IMR-90 (cell line): Measurements from ENCODE around the gene AMTN. TPM values are rescaled to one million over a fixed set of nuclear protein-coding genes. Genes with fewer than 3 reads are reported as not detected.
"Not testable (repeated sequence)": the region's sequence is repeated elsewhere in the genome, so short reads cannot be mapped to it uniquely, and the experiment has no call there.

Source experiments
- ATAC-seq: fragments of 200-7000 bp; cut with Tn5 transposase; 2 replicates; pipeline ENCODE4 v1.9.1; 2020; ENCODE audit warnings: low read depth, mild to moderate bottlenecking, moderate library complexity
- BruUV-seq: library from RNA; stranded (reverse); fragments of 400-500 nt; replicated peaks from 2 replicates; lab custom pipeline; 2021; lab: Mats Ljungman, UMichigan
- CTCF ChIA-PET: fragments of 300-600 bp; formaldehyde crosslinking; extraction: SDS; loops from one replicate; lab custom pipeline; 2021; ENCODE audit warnings: antibody characterized with exemption; lab: Yijun Ruan, JAX
- POLR2A ChIA-PET: fragments of 300-600 bp; sonication (Branson Sonifier 250); formaldehyde crosslinking; loops from one replicate; lab custom pipeline; 2022; ENCODE audit warnings: antibody characterized with exemption; ENCODE audit not compliant: unreplicated experiment; lab: Charles Lee
- DNase-seq: peaks from one replicate; pipeline ENCODE4 v3.0.0; 2013
- H2AFZ ChIP-seq: replicated peaks from 2 replicates; pipeline ENCODE3; 2013; ENCODE audit warnings: low read length, mild to moderate bottlenecking; ENCODE audit not compliant: poor library complexity
- H2AK5ac ChIP-seq: 2 replicates; pipeline ENCODE4 v1.6.1; 2013; ENCODE audit warnings: low read depth, low read length, inconsistent platforms
- H2AK9ac ChIP-seq: replicated peaks from 2 replicates; pipeline ENCODE3; 2013; ENCODE audit warnings: mild to moderate bottlenecking, low read depth, low read length, moderate library complexity; ENCODE audit not compliant: poor library complexity
- H2BK120ac ChIP-seq: 2 replicates; pipeline ENCODE4 v1.6.1; 2013; ENCODE audit warnings: low read depth, low read length, inconsistent platforms
- H2BK15ac ChIP-seq: 3 replicates; pipeline ENCODE4 v1.6.1; 2013; ENCODE audit warnings: low read depth, low read length, inconsistent platforms
- H2BK20ac ChIP-seq: 2 replicates; pipeline ENCODE4 v1.6.1; 2013; ENCODE audit warnings: low read depth, mild to moderate bottlenecking, inconsistent platforms, low read length, moderate library complexity
- H2BK5ac ChIP-seq: 2 replicates; pipeline ENCODE4 v1.6.1; 2013; ENCODE audit warnings: mild to moderate bottlenecking, low read depth, low read length, inconsistent platforms; ENCODE audit not compliant: poor library complexity, severe bottlenecking
- H3K14ac ChIP-seq: replicated peaks from 2 replicates; pipeline ENCODE4 v1.6.1; 2013; ENCODE audit warnings: low read depth, low read length, inconsistent platforms
- H3K18ac ChIP-seq: 2 replicates; pipeline ENCODE4 v1.6.1; 2013; ENCODE audit warnings: low read depth, low read length, control low read depth
- H3K23ac ChIP-seq: 2 replicates; pipeline ENCODE4 v1.6.1; 2013; ENCODE audit warnings: low read depth, low read length, inconsistent platforms
- H3K27ac ChIP-seq: 2 replicates; pipeline ENCODE4 v1.5.1; 2013; ENCODE audit warnings: mild to moderate bottlenecking, control low read depth, low read length; ENCODE audit not compliant: insufficient read depth
- H3K27me3 ChIP-seq: 2 replicates; pipeline ENCODE4 v1.6.1; 2013; ENCODE audit warnings: low read length; ENCODE audit not compliant: control insufficient read depth, insufficient read depth
- H3K36me3 ChIP-seq: 2 replicates; pipeline ENCODE4 v1.6.1; 2013; ENCODE audit warnings: low read length, mixed read lengths; ENCODE audit not compliant: control insufficient read depth, insufficient read depth
- H3K4ac ChIP-seq: 2 replicates; pipeline ENCODE4 v1.6.1; 2013; ENCODE audit warnings: low read depth, low read length, inconsistent platforms
- H3K4me1 ChIP-seq: 2 replicates; pipeline ENCODE4 v1.6.1; 2013; ENCODE audit warnings: low read length, mixed read lengths; ENCODE audit not compliant: control insufficient read depth, insufficient read depth
- H3K4me2 ChIP-seq: 2 replicates; pipeline ENCODE4 v1.6.1; 2013; ENCODE audit warnings: low read depth, mild to moderate bottlenecking, control low read depth, low read length, moderate library complexity
- H3K4me3 ChIP-seq: 2 replicates; pipeline ENCODE4 v1.5.1; 2013; ENCODE audit warnings: low read depth, mild to moderate bottlenecking, control low read depth, low read length, moderate library complexity; ENCODE audit not compliant: insufficient read depth
- H3K56ac ChIP-seq: 2 replicates; pipeline ENCODE4 v1.6.1; 2013; ENCODE audit warnings: low read length, inconsistent platforms; ENCODE audit not compliant: insufficient read depth; ENCODE audit errors: extremely low read depth
- H3K79me1 ChIP-seq, 2 experiments: 2 replicates each; pipeline ENCODE4 v1.6.1; 2013; ENCODE audit warnings: low read length in 2 of 2, inconsistent platforms in 1 of 2, low read depth in 1 of 2
- H3K9ac ChIP-seq: 2 replicates; pipeline ENCODE4 v1.6.1; 2013; ENCODE audit warnings: low read depth, low read length, control low read depth
- H3K9me1 ChIP-seq: 2 replicates; pipeline ENCODE4 v1.6.1; 2013; ENCODE audit warnings: low read length, inconsistent platforms; ENCODE audit not compliant: insufficient read depth
- H3K9me3 ChIP-seq: 2 replicates; pipeline ENCODE4 v1.6.1; 2013; ENCODE audit warnings: low read length; ENCODE audit not compliant: control insufficient read depth, insufficient read depth
- H4K20me1 ChIP-seq: 2 replicates; pipeline ENCODE4 v1.6.1; 2013; ENCODE audit warnings: low read length, inconsistent platforms; ENCODE audit not compliant: insufficient read depth
- H4K5ac ChIP-seq: 2 replicates; pipeline ENCODE4 v1.6.1; 2013; ENCODE audit warnings: mild to moderate bottlenecking, low read depth, low read length, control low read depth
- H4K8ac ChIP-seq, 2 experiments: 2 replicates each; pipeline ENCODE4 v1.6.1; 2013; ENCODE audit warnings: low read depth in 2 of 2, low read length in 2 of 2, control low read depth in 1 of 2, inconsistent platforms in 1 of 2
- H4K91ac ChIP-seq: 2 replicates; pipeline ENCODE4 v1.6.1; 2013; ENCODE audit warnings: low read depth, low read length, inconsistent platforms; ENCODE audit not compliant: insufficient read depth
- WGBS, 2 experiments: methylation state at CpG; one replicate each; pipeline versions ENCODE4 v1.1.5 to v1.1.7; 2013; ENCODE audit warnings: missing lambda C conversion rate in 2 of 2; ENCODE audit not compliant: insufficient read length in 1 of 2; ENCODE audit errors: extremely low coverage in 2 of 2; 5-methylcytosine and 5-hydroxymethylcytosine counted together
- dilution Hi-C: fragments of 300-500 bp; cut with HindIII; formaldehyde crosslinking; loops from one replicate; pipeline ENCODE4 v1.14.3; 2018; ENCODE audit warnings: low sequenced_read_pairs; ENCODE audit not compliant: unreplicated experiment
- in situ Hi-C: fragments of 300-500 bp; cut with MboI; formaldehyde crosslinking; loops from 3 replicates; pipeline ENCODE4 v1.14.3; 2019; ENCODE audit warnings: low sequenced_read_pairs, inconsistent platforms, mixed read lengths
- intact Hi-C: fragments of 100-400 bp; cut with micrococcal nuclease; formaldehyde crosslinking; loops from 2 replicates; pipeline ENCODE4 v1.10.0; 2022
- polyA plus RNA-seq, 3 experiments: library from polyadenylated mRNA; depleted of rRNA; stranded (reverse); fragments of >200 nt; gene quantifications; 2 replicates each; pipeline ENCODE4 v1.2.3, GENCODE V29; 2012; ENCODE audit warnings: low replicate concordance in 1 of 3
- total RNA-seq: library from RNA; depleted of rRNA; stranded (reverse); fragments of >200 nt; gene quantifications from 2 replicates; pipeline ENCODE4 v1.2.3, GENCODE V29; 2012

Gene AMTN
- total and polyA plus RNA-seq, 2 of the 4 experiments (the other 2 are of a cell fraction) = not detected

DNA sequence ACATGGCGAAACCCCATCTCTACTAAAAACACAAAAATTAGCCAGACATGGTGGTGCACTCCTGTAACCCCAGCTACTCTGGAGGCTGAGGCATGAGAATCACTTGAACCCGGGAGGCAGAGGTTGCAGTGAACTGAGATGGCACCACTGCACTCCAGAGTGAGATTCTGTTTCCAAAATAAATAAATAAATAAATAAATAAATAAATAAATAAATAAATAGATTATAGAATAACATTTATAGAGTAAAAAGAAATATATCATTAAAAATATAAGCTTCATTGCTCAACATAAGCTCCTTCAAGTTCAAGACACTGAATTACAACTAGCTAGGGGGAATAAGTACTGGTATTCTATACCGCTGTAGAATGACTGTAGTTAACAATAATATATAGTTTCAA, 16.5 kb downstream of the AMTN start:
- H2BK120ac ChIP-seq, H3K4me3 ChIP-seq, H3K4ac ChIP-seq, H2AFZ ChIP-seq, H4K91ac ChIP-seq, H2BK20ac ChIP-seq, ATAC-seq, H3K18ac ChIP-seq, H3K9me3 ChIP-seq, H2AK5ac ChIP-seq, H2BK5ac ChIP-seq, H2BK15ac ChIP-seq, in situ Hi-C loops, H4K5ac ChIP-seq, H3K79me1 ChIP-seq, dilution Hi-C loops, H3K27me3 ChIP-seq, H4K8ac ChIP-seq, H3K36me3 ChIP-seq, POLR2A ChIA-PET, BruUV-seq, CTCF ChIA-PET, H4K20me1 ChIP-seq, DNase-seq, H3K4me2 ChIP-seq, H3K14ac ChIP-seq, intact Hi-C loops, H2AK9ac ChIP-seq, H3K9me1 ChIP-seq, H3K9ac ChIP-seq, H3K23ac ChIP-seq, H3K4me1 ChIP-seq, H3K56ac ChIP-seq, H3K27ac ChIP-seq: not testable (repeated sequence)
- WGBS, 2 experiments = no CpG with 5 or more reads among the region's 3 CpGs
